OCI-LY7 (cell line): ENCODE results near the gene SARDH. TPM values are rescaled to one million over a fixed set of nuclear protein-coding genes. Genes with fewer than 3 reads are reported as not detected.
A peak's percentile ranks its signal among the peaks of the same experiment; 100 is the strongest.

Experiments
- BruUV-seq: library from RNA; stranded (reverse); fragments of 400-500 nt; replicated peaks from 2 replicates; lab custom pipeline; 2021; lab: Mats Ljungman, UMichigan
- CTCF ChIA-PET: fragments of 300-600 bp; sonication (Branson Sonifier 250); formaldehyde crosslinking; loops from one replicate; lab custom pipeline; 2022; ENCODE audit warnings: antibody characterized with exemption; ENCODE audit not compliant: unreplicated experiment; lab: Charles Lee
- POLR2A ChIA-PET: fragments of 300-600 bp; sonication (Branson Sonifier 250); formaldehyde crosslinking; loops from one replicate; lab custom pipeline; 2022; ENCODE audit warnings: antibody characterized with exemption; lab: Charles Lee
- DNase-seq: peaks from one replicate; pipeline ENCODE4 v3.0.0-alpha.2; 2015; ENCODE audit warnings: low spot score
- H2AFZ ChIP-seq: fragments of 200-600 bp; sonication (generic), shearing (Covaris generic); 2 replicates; pipeline ENCODE4 v1.6.1; 2014; ENCODE audit warnings: mild to moderate bottlenecking, antibody characterized with exemption, low read length, moderate library complexity
- H3K27ac ChIP-seq: fragments of 200-600 bp; sonication (generic); 2 replicates; pipeline ENCODE4 v1.5.1; 2014; ENCODE audit warnings: mixed run types, low read depth, mild to moderate bottlenecking, moderate library complexity, low read length, inconsistent platforms; ENCODE audit not compliant: poor library complexity, severe bottlenecking
- H3K36me3 ChIP-seq: fragments of 200-600 bp; sonication (generic); 2 replicates; pipeline ENCODE4 v1.6.1; 2014; ENCODE audit warnings: mild to moderate bottlenecking, antibody characterized with exemption, low read length, moderate library complexity, mixed read lengths; ENCODE audit not compliant: insufficient read depth
- H3K4me1 ChIP-seq: fragments of 200-600 bp; sonication (generic); 2 replicates; pipeline ENCODE4 v1.5.1; 2014; ENCODE audit warnings: mild to moderate bottlenecking, low read length; ENCODE audit not compliant: insufficient read depth, poor library complexity, severe bottlenecking
- H3K4me2 ChIP-seq: fragments of 200-600 bp; sonication (generic); 2 replicates; pipeline ENCODE4 v1.6.1; 2014; ENCODE audit warnings: mild to moderate bottlenecking, low read length
- H3K4me3 ChIP-seq: fragments of 200-600 bp; sonication (generic); 2 replicates; pipeline ENCODE4 v1.5.1; 2014; ENCODE audit warnings: mild to moderate bottlenecking, low read depth, low read length; ENCODE audit not compliant: poor library complexity, severe bottlenecking
- H3K79me2 ChIP-seq: fragments of 200-600 bp; sonication (generic); 2 replicates; pipeline ENCODE4 v1.6.1; 2016; ENCODE audit warnings: low read depth, mild to moderate bottlenecking, low read length, moderate library complexity, mixed read lengths; ENCODE audit not compliant: insufficient read depth
- H3K9me2 ChIP-seq: fragments of 200-600 bp; sonication (generic); 2 replicates; pipeline ENCODE4 v1.6.1; 2016; ENCODE audit warnings: mild to moderate bottlenecking, low read length, mixed read lengths; ENCODE audit not compliant: insufficient read depth
- H3K9me3 ChIP-seq: fragments of 200-600 bp; sonication (generic); 2 replicates; pipeline ENCODE4 v1.6.1; 2014; ENCODE audit warnings: mild to moderate bottlenecking, mixed run types, low read length, mixed read lengths
- H4K20me1 ChIP-seq: fragments of 200-600 bp; sonication (generic); 2 replicates; pipeline ENCODE4 v1.6.1; 2014; ENCODE audit warnings: mild to moderate bottlenecking, antibody characterized with exemption, low read length, moderate library complexity, mixed read lengths; ENCODE audit not compliant: insufficient read depth
- EZH2phosphoT487 ChIP-seq: fragments of 200-600 bp; sonication (generic); IDR thresholded peaks from 2 replicates; pipeline ENCODE4 v1.6.1; 2018; ENCODE audit warnings: low read depth, borderline replicate concordance, mild to moderate bottlenecking, mixed run types, antibody characterized with exemption, low read length, moderate library complexity, mixed read lengths
- intact Hi-C: fragments of 100-400 bp; cut with micrococcal nuclease; formaldehyde crosslinking; loops from one replicate; pipeline ENCODE4 v1.10.0; 2022; ENCODE audit not compliant: unreplicated experiment
- total RNA-seq, 2 experiments: library from RNA; depleted of rRNA in 1 of 2; stranded (reverse); fragments of >200 nt in 1 of 2; shearing (Covaris generic) in 1 of 2; gene quantifications; 2 replicates each; pipeline ENCODE4 v1.2.3, GENCODE V29; 2014 to 2022
- TF ChIP-seq, protein P1 (sequence below): fragments of 200-600 bp; sonication (generic); conservative IDR thresholded peaks from 2 replicates; pipeline ENCODE4 v1.5.1; 2014; ENCODE audit warnings: mild to moderate bottlenecking, antibody characterized with exemption, low read length, moderate library complexity, mixed read lengths

Gene SARDH
- total RNA-seq, 2 experiments from 2014 or later = 42.8 to 60.8 TPM

DNA sequence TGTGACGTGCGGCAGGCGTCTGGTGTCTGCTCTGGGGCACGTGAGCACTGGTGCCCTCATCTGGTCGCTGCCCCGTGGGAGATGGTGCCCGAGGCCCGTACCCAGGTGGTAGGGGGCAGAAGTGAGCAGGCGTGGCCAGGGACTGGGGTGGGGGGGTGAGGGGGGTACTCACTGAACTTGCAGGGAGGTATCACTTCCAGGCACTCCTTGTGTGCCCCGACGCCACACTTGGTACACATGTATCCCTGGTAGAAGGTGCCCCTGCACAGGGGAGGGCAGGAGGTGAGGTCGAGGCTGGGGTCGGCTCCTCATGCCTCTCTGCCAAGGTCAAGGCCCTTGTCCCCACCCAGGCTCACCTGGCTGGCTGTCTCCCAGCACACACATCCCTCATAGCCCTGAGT is 45.2 kb upstream of the SARDH start:
- Histone ChIP-seq H2AFZ (no peak overlapping the region), H4K20me1 (no peaks in the 10 kb centered on the region), H3K4me3 (no peak overlapping the region), H3K4me1 (peaks cover 40% of the 10 kb centered on the region), H3K9me3 (no peaks in the 10 kb centered on the region), H3K36me3 (peaks cover 5% of the 10 kb centered on the region; the same call in 1 of the 2 replicates), H3K4me2 (no peak overlapping the region), H3K9me2 (no peaks in the 10 kb centered on the region), H3K79me2 (no peaks in the 10 kb centered on the region), H3K27ac (no peak overlapping the region)
- BruUV-seq = no TSS peak
- no peak for DNase-seq
- intact Hi-C loops = no loop called here
- POLR2A ChIA-PET = no interaction called here
- TF ChIP-seq, protein P1, sequence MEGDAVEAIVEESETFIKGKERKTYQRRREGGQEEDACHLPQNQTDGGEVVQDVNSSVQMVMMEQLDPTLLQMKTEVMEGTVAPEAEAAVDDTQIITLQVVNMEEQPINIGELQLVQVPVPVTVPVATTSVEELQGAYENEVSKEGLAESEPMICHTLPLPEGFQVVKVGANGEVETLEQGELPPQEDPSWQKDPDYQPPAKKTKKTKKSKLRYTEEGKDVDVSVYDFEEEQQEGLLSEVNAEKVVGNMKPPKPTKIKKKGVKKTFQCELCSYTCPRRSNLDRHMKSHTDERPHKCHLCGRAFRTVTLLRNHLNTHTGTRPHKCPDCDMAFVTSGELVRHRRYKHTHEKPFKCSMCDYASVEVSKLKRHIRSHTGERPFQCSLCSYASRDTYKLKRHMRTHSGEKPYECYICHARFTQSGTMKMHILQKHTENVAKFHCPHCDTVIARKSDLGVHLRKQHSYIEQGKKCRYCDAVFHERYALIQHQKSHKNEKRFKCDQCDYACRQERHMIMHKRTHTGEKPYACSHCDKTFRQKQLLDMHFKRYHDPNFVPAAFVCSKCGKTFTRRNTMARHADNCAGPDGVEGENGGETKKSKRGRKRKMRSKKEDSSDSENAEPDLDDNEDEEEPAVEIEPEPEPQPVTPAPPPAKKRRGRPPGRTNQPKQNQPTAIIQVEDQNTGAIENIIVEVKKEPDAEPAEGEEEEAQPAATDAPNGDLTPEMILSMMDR = no peak; the same call in 1 of the 2 replicates
- CTCF ChIA-PET = interaction anchor here (0.8 kb wide), 1 partner anchor 151 kb away, joined by 4 read pairs; no protein-coding TSS in a partner anchor

DNA sequence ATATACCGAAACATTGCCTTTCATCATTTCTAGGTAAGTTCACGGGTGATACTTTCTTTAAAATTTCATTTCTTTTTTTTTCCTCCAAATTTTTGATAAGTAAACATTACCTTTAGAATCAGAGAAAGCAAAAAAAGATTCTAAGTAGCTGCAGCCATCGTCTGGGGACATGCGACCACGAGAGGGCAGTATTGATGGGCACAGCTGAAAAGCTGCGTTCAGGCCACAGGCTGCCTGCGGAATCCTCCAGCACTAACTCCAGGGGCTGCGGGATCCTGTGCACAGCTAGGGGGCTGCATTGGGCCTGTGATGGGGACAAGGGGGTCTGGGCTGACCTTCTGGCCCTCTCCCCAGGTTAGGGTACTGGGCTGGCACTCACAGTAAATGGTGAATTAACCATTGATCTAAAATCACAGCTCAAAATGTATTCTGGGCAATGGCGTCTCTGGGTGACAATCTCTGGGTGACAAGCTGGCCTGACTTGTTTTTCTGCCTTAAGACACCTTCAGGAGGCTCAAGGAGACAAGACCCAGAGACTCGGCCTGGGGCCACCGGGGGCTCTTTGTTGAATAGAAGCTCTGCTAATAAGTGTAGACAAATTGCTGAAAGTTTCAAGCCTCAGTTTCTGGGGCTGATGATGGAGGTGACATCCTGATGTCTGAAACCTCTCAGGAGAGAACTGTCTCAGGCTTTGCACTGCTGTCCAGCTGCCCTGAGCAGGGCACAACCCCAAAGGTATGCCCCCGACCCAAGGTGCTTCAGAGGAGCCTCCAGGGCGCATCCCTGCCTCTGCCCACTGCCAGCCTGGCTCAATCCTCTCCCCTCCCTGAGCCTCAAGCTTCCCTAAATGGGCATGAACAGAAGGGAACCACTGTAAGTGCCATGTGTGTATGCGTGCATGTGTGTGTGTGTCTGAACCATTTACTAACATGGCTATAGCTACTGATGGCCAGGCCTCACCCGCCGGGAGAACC is 44.3 kb upstream of the SARDH start:
- Histone ChIP-seq H4K20me1 (no peaks in the 10 kb centered on the region), H3K79me2 (no peaks in the 10 kb centered on the region), H3K4me1 (peaks cover 33% of the 10 kb centered on the region), H3K4me3 (no peak overlapping the region), H3K9me2 (no peaks in the 10 kb centered on the region), H3K27ac (peak overlapping the region; percentile 27), H2AFZ (no peak overlapping the region), H3K9me3 (no peaks in the 10 kb centered on the region), H3K4me2 (no peak overlapping the region), H3K36me3 (peaks cover 5% of the 10 kb centered on the region; the same call in 1 of the 2 replicates)
- DNase-seq = peak; percentile 81
- POLR2A ChIA-PET = interaction anchor here (1.1 kb wide), 1 partner anchor 198 kb away, joined by 3 read pairs; no protein-coding TSS in a partner anchor
- CTCF ChIA-PET = interaction anchor here (0.6 to 2.3 kb wide), 4 partner anchors 43 to 212 kb away, joined by 3 to 5 read pairs (median 4); no protein-coding TSS in a partner anchor
- no TSS peak for BruUV-seq
- intact Hi-C loops = loop anchor here (1.0 kb wide), 1 partner anchor 212 kb away; no protein-coding TSS in a partner anchor
- no peak for TF ChIP-seq EZH2phosphoT487
- TF ChIP-seq, protein P1 = peak; percentile 93
